ENCODE results near the gene EVL.

DNA sequence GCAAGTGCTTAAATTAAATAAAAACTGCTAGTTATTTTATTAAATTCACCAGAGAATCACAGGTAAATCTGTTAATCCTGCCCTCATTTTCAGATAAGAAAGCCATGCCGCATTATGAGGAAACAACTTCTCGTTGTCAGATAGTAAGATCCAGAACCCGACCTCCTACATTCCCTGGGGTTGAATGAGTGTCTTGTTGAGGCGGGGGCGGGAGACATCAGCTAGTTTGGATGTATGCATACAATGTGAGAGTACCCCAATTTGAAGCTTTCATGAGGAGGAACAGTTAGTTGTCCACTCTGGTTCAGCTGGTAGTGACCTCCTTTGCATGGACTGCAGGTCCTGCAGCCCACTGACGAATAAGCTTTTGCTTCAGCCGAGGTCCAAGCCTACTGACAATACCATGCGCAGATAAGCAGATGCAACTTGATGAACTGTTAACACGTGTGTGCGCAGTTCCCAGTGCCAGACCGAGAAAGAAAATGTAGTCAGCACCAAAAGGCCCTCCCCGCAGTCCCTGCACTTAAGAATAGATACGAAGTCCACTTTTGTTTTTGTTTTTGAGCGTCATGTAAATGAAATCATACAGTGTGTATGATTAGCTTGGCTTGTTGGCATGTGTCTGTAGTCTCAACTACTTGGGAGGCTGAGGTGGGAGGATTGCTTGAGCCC lies 34.9 kb downstream of the EVL start:
- TF ChIP-seq TARDBP (IDR thresholded peaks at IDR 0.05) = no peak
- no peak for TF ChIP-seq FOXM1 (IDR thresholded peaks at IDR 0.05; ENCODE audit: borderline replicate concordance)
- no peak for TF ChIP-seq ZNF384 (IDR thresholded peaks at IDR 0.05)
- no peak for TF ChIP-seq CTBP1 (IDR thresholded peaks at IDR 0.05; ENCODE audit: borderline replicate concordance)
- TF ChIP-seq NFRKB (IDR thresholded peaks at IDR 0.05) = no peak
- no peak for TF ChIP-seq SP1 (IDR thresholded peaks at IDR 0.05)
- no peak for TF ChIP-seq HDGF (IDR thresholded peaks at IDR 0.05; ENCODE audit: borderline replicate concordance)
- no peak for TF ChIP-seq BHLHE40 (IDR thresholded peaks at IDR 0.05; ENCODE audit: borderline replicate concordance)
- TF ChIP-seq, protein P1, sequence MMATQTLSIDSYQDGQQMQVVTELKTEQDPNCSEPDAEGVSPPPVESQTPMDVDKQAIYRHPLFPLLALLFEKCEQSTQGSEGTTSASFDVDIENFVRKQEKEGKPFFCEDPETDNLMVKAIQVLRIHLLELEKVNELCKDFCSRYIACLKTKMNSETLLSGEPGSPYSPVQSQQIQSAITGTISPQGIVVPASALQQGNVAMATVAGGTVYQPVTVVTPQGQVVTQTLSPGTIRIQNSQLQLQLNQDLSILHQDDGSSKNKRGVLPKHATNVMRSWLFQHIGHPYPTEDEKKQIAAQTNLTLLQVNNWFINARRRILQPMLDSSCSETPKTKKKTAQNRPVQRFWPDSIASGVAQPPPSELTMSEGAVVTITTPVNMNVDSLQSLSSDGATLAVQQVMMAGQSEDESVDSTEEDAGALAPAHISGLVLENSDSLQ (IDR thresholded peaks at IDR 0.05) = no peak
- TF ChIP-seq SUZ12 (IDR thresholded peaks at IDR 0.05) = no peak
